ENCODE results near the gene NOS1AP. TPM values are rescaled to one million over a fixed set of nuclear protein-coding genes. Genes with fewer than 3 reads are reported as not detected.

The NOS1AP gene
- total RNA-seq, 1 experiment from 2014 or later, result 0.76 TPM

GRCh38 chr1:162383516-162383915 lies 314.0 kb downstream of the NOS1AP start:
- DNase-seq (ENCODE audit: low read depth), result no peak

- no peak for DNase-seq (ENCODE audit: low read depth)
Observed at GRCh38 chr1:162384116-162384515, 314.6 kb downstream of the NOS1AP start.

- DNase-seq (ENCODE audit: low read depth), result no peak
Observed at GRCh38 chr1:162384601-162385279, 315.2 kb downstream of the NOS1AP start.

- DNase-seq (ENCODE audit: low read depth), result no peak
Observed at GRCh38 chr1:162385280-162385623, 315.8 kb downstream of the NOS1AP start.

- no peak for DNase-seq (ENCODE audit: low read depth)
Observed at GRCh38 chr1:162385702-162386101, 316.2 kb downstream of the NOS1AP start.

- DNase-seq (ENCODE audit: low read depth), result no peak
Observed at GRCh38 chr1:162386292-162387225, 317.1 kb downstream of the NOS1AP start.

GRCh38 chr1:162387226-162388082 lies 318.0 kb downstream of the NOS1AP start:
- DNase-seq (ENCODE audit: low read depth), result no peak

GRCh38 chr1:162388083-162388594 lies 318.6 kb downstream of the NOS1AP start:
- DNase-seq (ENCODE audit: low read depth), result no peak

- no peak for DNase-seq (ENCODE audit: low read depth)
Observed at GRCh38 chr1:162388615-162389014, 319.1 kb downstream of the NOS1AP start.

GRCh38 chr1:162389021-162389818 lies 319.7 kb downstream of the NOS1AP start:
- DNase-seq (ENCODE audit: low read depth), result peak; percentile 80

- peak; percentile 24 for DNase-seq (ENCODE audit: low read depth)
Observed at GRCh38 chr1:162389971-162390370, 320.5 kb downstream of the NOS1AP start.

- DNase-seq (ENCODE audit: low read depth), result no peak
Observed at GRCh38 chr1:162390396-162391185, 321.1 kb downstream of the NOS1AP start.

GRCh38 chr1:162391790-162392563 lies 322.5 kb downstream of the NOS1AP start:
- peak; percentile 59 for DNase-seq (ENCODE audit: low read depth)

GRCh38 chr1:162396201-162396906 lies 326.9 kb downstream of the NOS1AP start:
- DNase-seq (ENCODE audit: low read depth), result no peak

GRCh38 chr1:162397039-162397448 lies 327.6 kb downstream of the NOS1AP start:
- DNase-seq (ENCODE audit: low read depth), result no peak

- DNase-seq (ENCODE audit: low read depth), result no peak
Observed at GRCh38 chr1:162397943-162398560, 328.6 kb downstream of the NOS1AP start.

GRCh38 chr1:162398999-162399580 lies 329.6 kb downstream of the NOS1AP start:
- no peak for DNase-seq (ENCODE audit: low read depth)
